Peyer's patch (tissue), 4 donors: Measurements from ENCODE around the gene NUDT6. TPM values are rescaled to one million over a fixed set of nuclear protein-coding genes. Genes with fewer than 3 reads are reported as not detected.

Source experiments
- DNase-seq, 3 donors: peaks; one replicate each; pipeline ENCODE4 v3.0.0-alpha.2; 2017 to 2019
- H3K27ac ChIP-seq, 4 donors: fragments of 200-600 bp; sonication (generic); one replicate each; pipeline ENCODE4 v1.5.1; 2016 to 2019
- H3K27me3 ChIP-seq, 2 donors: fragments of 200-600 bp; sonication (generic); one replicate each; pipeline ENCODE4 v1.5.1; 2019
- H3K36me3 ChIP-seq, 3 donors: fragments of 200-600 bp; sonication (generic); one replicate each; pipeline ENCODE4 v1.5.1; 2016 to 2019
- H3K4me1 ChIP-seq, 4 donors: fragments of 200-600 bp; sonication (generic); one replicate each; pipeline ENCODE4 v1.5.1; 2016 to 2019
- H3K4me3 ChIP-seq, 4 donors: fragments of 200-600 bp; sonication (generic); 1 replicate in 3 of 4; 2 replicates in 1 of 4; pipeline ENCODE4 v1.5.1; 2016 to 2019; ENCODE audit warnings: mild to moderate bottlenecking in 1 of 4
- H3K9me3 ChIP-seq, 4 donors: fragments of 200-600 bp; sonication (generic); one replicate each; pipeline ENCODE4 v1.5.1; 2016 to 2019; ENCODE audit warnings: mild to moderate bottlenecking in 1 of 4
- CTCF ChIP-seq, 6 experiments: fragments of 450-650 bp in 4 of 6; fragments of 200-600 bp in 2 of 6; sonication (generic) in 1 of 6; IDR thresholded peaks; one replicate each; pipeline ENCODE4 v1.5.1; 2017 to 2019; ENCODE audit warnings: antibody characterized with exemption in 6 of 6, mild to moderate bottlenecking in 3 of 6, moderate library complexity in 1 of 6
- POLR2A ChIP-seq, 2 donors: fragments of 450-650 bp; IDR thresholded peaks; one replicate each; pipeline ENCODE4 v1.5.1; 2017; ENCODE audit warnings: antibody characterized with exemption in 2 of 2, mild to moderate bottlenecking in 2 of 2, moderate library complexity in 2 of 2
- total RNA-seq, 4 donors: library from RNA; depleted of rRNA; stranded (reverse); fragments of >200 nt; gene quantifications; one replicate each; pipeline ENCODE4 v1.1.0, GENCODE V29; 2016

Gene NUDT6
- total RNA-seq, 4 donors from 2014 or later = 8.7 to 12.4 (median 10.5) TPM

DNA sequence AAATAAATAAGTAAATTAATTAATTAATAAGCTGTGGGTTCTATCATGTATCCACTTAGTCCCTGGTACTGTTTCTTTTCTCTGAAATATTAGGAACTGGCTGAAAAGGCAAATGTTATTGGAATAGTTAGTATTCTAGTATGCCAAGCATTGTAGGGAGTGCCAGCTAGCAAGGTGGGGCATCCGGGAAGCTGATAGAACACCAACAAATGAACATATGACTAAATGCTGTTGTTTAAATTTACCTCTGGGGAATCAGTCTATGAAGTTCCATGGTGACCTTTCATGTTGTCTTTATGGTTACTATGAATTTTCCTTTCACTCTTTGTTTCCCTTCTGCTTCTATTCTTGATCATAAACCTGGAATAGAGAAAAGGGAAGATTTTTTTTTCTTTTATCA, 32.7 kb downstream of the NUDT6 start:
- H3K9me3 ChIP-seq = no peaks in the 10 kb centered on the region
- peaks cover 0 to 6% (median 0%) of the 10 kb centered on the region in 3 donors for H3K36me3 ChIP-seq
- H3K27me3 ChIP-seq = no peaks in the 10 kb centered on the region
- DNase-seq = no peak
- no peak for TF ChIP-seq POLR2A (IDR thresholded peaks at IDR 0.05)
- TF ChIP-seq CTCF (IDR thresholded peaks at IDR 0.05) = no peak
- H3K4me3 ChIP-seq = no peak overlapping the region
- H3K4me1 ChIP-seq = no peaks in the 10 kb centered on the region
- no peak overlapping the region for H3K27ac ChIP-seq

- Histone ChIP-seq H3K9me3 (peaks cover 0 to 8% (median 2%) of the 10 kb centered on the region in 4 donors), H3K27ac (no peak overlapping the region)
Measured at GRCh38 chr4:122884499-122884898, 37.9 kb downstream of the NUDT6 start.

DNA sequence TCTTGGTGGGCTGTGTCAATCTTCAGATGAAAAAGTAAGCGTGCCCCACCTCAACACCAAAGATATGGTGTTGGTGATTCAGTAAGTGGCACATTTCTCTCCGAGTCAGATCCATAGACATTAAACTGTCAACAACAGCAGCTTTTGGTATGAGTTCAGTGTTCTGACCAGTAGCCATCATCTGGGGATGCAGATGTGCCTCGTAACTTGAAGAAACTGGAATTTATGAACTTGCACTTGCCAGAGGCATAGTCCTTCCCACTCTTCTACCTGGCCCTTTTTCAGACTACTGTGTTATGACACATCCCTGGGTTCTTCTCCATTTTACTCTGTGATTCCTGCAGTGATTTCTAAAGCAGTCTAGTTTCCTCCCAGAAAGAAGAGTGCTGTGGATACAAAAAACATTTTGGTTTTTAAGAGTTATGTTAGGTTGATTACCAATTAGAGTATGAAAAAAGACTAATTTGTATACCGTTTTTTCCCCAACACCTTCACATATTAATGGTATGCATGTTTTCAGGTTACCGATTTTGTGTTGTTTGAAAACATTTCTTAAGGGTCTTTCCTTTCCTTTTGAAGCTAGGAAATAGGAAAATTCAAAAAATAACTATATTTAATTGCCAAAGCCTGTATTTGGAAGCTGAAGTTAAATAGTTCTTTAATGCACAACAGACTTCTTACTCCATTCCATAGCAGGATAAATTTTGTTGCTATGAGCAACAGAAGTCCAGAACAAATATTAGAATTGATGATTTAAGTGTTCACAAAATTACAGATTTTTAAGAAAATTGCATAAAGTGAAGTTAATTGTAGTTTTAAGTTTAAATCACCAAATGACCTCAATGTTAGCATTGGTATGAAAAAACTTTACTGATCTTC, 39.3 kb downstream of the NUDT6 start:
- no peaks in the 10 kb centered on the region for H3K27me3 ChIP-seq
- no peaks in the 10 kb centered on the region for H3K36me3 ChIP-seq
- TF ChIP-seq CTCF (IDR thresholded peaks at IDR 0.05) (no peak), POLR2A (IDR thresholded peaks at IDR 0.05) (no peak)
- DNase-seq = no peak
- no peak overlapping the region for H3K27ac ChIP-seq
- no peak overlapping the region for H3K4me3 ChIP-seq
- H3K4me1 ChIP-seq = no peaks in the 10 kb centered on the region
- H3K9me3 ChIP-seq = peaks cover 0 to 8% (median 2%) of the 10 kb centered on the region in 4 donors

More at GRCh38 chr4:122884499-122884898, 37.9 kb downstream of the NUDT6 start:
- DNase-seq = no peak
- Histone ChIP-seq H3K27me3 (no peaks in the 10 kb centered on the region), H3K4me1 (no peaks in the 10 kb centered on the region), H3K4me3 (no peak overlapping the region), H3K36me3 (no peaks in the 10 kb centered on the region)
- TF ChIP-seq CTCF (IDR thresholded peaks at IDR 0.05) (no peak), POLR2A (IDR thresholded peaks at IDR 0.05) (no peak)

- Histone ChIP-seq H3K27me3 (no peaks in the 10 kb centered on the region), H3K4me3 (no peak overlapping the region), H3K9me3 (peaks cover 0 to 8% (median 2%) of the 10 kb centered on the region in 4 donors), H3K36me3 (no peaks in the 10 kb centered on the region), H3K4me1 (no peaks in the 10 kb centered on the region), H3K27ac (no peak overlapping the region)
- no peak for TF ChIP-seq POLR2A (IDR thresholded peaks at IDR 0.05)
- TF ChIP-seq CTCF (IDR thresholded peaks at IDR 0.05) = no peak
- DNase-seq = no peak
Measured at GRCh38 chr4:122879001-122879400, 43.4 kb downstream of the NUDT6 start.

- Histone ChIP-seq H3K27me3 (no peaks in the 10 kb centered on the region), H3K9me3 (peaks cover 0 to 8% (median 2%) of the 10 kb centered on the region in 4 donors), H3K4me1 (no peaks in the 10 kb centered on the region), H3K27ac (no peak overlapping the region), H3K36me3 (no peaks in the 10 kb centered on the region), H3K4me3 (no peak overlapping the region)
- TF ChIP-seq CTCF (IDR thresholded peaks at IDR 0.05) = no peak
- TF ChIP-seq POLR2A (IDR thresholded peaks at IDR 0.05) = no peak
- no peak for DNase-seq
Measured at GRCh38 chr4:122876456-122876855, 45.9 kb downstream of the NUDT6 start.
